GM21528 (cell line): ENCODE measurements around the gene DPYD.

Source experiments
- ATAC-seq: cut with Tn5 transposase; IDR thresholded peaks from one replicate; pipeline ENCODE4 v1.9.1; 2021; ENCODE audit warnings: mild to moderate bottlenecking, moderate library complexity; ENCODE audit not compliant: unreplicated experiment, low FRiP score

Gene DPYD

DNA sequence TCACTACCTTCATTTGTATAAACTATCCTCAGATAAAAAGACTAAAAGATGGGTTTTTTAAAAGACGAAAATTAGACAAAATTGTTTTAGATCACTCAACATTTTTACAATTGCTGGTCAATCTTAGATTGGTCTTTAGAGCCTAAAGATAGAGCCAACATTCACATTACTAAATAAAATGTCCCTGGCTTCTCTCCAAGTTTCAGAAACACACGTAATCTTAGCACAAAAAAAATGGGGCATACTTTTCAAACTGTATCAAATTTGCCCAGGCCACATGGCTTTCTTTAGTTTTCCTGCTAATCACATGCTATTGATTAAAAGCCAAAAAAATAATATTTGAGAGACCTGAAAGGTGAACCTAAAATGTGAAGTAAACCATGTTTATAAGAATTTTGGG, 288.1 kb downstream of the DPYD start:
- no peak for ATAC-seq

DNA sequence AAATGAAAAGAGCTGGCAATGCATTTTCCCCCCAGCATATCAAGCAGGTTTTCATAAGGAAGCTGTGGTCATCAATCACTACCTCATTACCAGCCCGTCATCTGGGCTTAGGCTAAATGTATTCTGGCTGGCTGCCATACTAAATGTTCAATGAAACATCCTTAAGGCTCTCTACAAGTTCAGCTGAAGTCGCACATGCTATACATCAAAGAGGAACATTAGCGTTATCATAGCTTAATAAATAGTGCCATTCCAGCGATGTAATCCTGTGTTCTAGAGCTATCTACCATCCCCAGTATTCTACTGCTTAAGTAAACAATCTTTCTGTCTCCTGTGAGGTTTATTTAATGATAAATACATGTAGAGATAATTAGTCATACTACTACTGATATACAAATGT, 288.8 kb downstream of the DPYD start:
- no peak for ATAC-seq

DNA sequence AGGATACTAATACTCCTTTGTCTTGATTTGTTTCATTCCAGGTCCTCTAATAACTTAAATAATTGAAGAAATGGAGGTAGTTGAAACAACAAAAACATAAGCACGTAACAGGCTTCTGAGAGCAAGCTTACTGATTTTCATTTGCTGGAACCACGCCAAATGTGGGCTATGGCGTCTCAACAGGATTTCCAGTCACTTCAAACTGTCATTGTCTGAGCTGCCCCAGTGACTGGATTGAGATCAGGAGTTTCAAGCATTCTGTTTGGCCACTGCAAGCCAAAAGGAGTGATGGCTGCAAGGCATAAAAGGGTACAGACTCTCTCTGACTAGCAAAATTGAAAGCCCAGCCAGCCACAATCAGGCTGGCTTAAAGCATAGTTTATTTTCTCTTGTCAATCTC, 289.9 kb downstream of the DPYD start:
- no peak for ATAC-seq

DNA sequence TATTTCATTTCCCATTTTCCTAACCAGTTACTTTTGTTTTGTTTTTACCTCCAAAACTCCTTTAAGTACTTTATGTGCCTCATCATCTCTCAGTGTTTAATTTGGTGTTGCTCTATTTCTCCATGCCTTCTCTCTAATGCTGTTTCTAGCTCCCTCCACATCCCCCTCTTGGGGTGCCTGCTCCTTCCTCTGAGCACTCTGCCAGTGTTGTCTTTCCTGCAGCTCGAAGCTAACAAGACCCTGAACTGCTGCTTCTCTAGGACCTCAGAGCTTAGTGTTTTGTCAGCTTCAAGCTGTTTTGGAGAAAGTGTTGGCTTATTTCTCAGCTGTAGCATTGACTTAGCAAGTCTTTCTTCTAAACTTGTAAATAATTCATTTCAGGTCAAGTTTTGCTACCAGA, 290.6 kb downstream of the DPYD start:
- ATAC-seq: no peak

DNA sequence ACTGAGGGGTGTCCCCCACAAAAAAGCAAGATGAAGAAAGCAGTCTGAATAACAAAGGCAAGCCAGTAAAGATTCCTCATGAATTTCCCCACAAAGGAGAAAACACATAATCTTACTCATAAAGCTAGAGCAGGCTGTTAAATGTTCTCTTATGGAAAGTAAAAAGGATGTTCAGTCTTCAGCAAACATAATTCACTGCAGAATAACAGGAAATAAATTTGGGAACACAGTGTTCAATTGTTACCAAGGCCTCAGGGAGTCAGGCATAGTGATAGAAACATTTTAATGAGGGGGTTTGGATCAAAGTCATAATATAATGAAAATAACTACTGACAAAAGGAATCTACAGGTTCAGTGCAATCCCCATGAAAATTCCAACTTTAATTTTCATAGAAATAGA, 297.6 kb downstream of the DPYD start:
- no peak for ATAC-seq

DNA sequence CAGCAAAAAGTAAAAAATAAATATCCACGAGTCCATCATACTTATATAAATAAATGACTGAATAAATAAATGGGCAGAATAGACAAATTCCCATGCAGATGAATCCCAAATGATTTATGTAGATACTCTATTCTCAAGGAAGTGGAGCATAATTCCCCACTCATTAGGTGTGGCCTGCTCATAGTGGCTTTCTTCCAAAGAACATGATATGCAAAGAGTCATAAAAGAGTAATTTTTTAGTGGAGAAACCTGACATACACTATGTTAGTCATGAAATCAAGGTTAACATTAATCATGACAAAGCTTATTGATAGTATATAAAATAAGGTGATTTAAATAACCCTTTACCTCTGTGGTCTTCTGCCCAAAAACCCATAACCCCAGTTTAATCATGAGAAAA, 298.9 kb downstream of the DPYD start:
- ATAC-seq: no peak

DNA sequence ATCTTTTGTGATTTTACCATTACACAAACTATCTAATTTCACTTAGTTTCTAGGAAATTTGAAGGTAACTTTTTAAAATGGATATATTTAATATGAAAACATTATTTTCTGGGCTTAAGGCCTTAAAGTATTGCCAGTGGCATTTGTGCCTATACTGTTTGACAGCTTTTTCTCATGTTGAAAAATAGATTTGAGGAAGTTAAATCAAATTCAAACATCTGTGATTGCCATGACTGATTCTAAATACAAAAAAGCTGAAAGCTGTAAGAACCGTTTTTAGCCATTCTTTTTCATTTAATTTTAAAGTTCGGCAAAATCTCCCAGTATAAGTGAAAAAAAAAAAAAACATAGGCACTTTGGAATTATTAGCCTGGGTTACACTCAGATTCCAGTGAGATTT, 301.1 kb downstream of the DPYD start:
- ATAC-seq: no peak

DNA sequence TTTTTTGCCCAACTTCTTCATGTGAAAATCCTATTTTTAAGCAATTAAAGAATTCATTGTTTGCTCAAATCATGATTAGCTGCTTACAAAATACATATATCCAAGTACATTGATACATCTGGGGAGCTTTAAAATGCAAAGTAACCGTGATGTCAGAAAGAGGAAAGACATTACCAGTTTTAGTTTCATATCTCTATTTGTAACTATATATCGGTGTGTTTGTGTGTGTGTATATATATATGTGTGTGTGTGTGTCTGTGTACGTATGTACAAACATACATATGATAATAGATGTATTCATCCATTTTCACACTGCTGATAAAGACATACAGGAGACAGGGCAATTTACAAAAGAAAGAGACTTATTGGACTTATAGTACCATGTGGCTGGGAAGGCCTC, 310.1 kb downstream of the DPYD start:
- ATAC-seq: no peak

DNA sequence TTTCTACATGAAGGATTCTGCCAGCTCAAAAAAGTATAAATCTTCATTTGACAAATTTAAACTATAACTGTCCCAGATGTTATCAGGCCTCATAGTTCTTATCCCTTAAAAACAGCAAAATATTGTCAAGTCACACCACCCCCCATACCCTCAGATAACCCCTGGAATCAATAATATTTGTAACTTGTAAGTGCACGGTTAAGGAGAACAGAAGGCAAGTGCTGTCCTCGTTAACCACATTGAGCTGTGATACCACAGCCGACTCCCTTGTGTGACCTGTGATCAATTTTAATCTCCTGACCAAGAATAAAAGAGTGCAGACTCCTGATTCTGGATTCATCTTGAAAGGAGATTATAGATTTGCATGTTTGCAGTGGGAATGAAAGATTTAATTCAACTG, 310.7 kb downstream of the DPYD start:
- ATAC-seq: no peak

DNA sequence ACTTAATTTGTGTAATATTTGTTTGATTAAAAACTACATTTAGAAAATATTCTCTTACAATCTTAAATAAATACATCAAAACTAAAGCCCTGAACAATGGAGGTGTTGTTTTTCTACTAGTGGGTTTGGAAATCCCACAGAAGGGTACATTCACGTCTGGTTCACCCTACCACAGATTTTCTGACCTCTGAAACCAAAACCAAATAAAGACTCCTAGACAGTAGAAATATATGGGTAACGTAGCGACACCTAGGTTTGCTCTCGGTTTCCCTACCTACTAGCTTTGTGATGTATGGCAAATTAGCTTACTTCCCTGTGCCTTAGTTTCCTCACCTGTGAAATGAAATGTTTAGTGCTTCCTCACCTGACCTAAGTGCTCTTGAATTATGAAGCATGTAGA, 312.6 kb downstream of the DPYD start:
- no peak for ATAC-seq

DNA sequence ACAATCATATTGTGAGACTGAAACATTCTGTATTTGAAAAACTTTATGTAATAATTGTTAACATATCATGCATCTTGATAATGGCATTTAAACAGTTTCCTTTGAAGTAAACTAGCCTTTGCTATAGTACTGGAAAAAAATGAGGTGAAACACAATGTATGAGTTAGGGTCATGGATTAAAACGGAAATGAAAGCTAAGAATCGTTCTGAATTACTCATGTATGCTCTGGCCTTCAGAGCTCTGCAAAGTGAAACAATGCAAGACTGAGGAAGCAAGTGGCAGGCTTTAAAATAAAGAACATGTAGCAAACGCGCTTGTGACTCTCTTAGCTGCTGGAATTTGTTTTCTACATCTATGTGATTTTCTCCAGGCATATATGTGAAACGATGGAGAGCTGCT, 317.1 kb downstream of the DPYD start:
- ATAC-seq: no peak

DNA sequence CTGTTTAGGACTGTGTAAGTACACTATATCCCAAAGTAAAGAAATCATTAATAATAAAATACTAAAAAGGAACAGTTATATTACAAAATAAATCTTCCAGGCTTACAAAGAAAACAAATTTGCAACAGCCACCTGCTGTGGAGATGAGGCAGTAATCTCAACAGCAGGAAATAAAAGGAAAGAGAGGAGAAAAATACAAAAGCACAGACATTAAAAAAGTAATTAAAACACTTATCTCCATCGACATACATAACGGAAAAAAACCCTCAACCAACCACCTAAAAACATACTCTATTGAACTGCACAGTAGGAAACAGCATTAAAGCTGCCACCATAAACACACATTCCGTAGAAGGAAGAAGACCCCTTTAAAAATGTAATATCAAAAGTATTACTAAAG, 317.6 kb downstream of the DPYD start:
- ATAC-seq: no peak

DNA sequence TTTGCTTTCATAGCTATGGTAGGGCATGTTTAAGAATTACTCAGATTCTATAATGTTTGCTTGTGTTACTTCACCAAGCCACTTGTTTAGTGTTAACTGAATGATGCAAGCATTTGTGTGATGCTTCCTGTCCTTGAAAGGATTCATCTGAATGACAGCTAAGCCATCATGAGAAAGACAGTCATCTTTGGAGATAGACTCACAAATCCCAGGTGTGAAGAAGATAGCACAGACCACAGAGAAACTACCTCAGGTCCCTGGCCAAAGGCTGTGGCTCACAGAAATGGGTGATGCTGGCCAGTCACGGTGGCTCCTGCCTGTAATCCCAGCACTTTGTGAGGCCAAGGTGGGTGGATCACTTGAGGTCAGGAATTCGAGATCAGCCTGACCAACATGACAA, 321.4 kb downstream of the DPYD start:
- ATAC-seq: no peak

DNA sequence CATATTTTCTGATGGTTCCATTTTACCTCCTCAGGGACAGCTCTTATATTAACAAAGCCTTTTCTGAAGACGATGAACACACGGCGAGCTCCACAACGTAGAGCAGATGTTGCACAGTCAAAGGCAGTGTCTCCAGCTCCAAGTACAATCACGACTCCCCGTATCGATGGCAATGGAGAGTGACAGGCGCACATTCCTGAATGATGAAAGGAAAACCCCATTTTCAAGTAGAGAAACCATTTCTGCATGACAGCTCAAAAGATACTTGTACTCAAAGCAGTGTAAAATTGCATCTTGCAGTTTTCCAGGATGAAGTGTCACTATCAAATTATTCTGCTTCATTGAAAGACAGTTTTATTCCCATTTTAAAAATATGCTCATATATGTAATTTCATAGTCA, 327.6 kb downstream of the DPYD start:
- no peak for ATAC-seq

DNA sequence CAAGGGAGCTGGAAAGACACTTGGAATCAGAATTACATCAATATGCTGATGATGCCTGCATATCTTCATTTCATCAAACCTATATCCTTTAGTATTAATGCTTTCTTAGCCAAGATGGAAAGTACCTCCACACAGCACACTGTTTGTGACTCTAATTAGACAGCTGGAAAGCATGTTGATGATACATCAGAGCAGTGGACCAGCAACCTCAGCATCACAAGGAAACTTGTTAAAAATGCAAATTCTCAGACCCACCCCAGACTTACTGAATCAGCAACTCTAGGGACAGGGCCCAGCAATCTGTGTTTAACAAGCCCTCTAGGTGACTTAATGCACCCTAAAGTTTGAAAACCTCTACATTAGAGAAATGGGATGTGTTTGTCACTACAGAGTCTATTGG, 332.1 kb downstream of the DPYD start:
- ATAC-seq: no peak

DNA sequence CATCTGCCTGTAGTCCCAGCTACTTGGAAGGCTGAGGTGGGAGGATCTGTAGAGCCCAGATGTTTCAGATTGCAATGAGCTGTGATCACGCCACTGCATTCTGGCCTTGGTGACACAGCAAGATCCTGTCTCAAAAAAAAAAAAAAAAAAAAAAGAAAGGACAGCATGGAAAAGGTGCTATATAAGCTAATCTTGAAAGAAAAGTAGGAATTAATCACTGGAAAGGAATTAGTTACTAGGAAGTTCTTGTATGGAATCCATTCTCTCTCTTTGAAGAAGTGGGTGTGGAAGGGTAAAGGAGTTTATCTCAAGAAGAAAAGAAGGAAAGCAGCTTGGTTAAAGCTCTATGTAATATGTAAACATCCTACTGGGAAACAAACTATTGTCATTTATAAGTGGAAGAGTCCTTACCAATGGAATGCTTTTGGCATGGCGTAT, 339.2 kb downstream of the DPYD start:
- no peak for ATAC-seq

DNA sequence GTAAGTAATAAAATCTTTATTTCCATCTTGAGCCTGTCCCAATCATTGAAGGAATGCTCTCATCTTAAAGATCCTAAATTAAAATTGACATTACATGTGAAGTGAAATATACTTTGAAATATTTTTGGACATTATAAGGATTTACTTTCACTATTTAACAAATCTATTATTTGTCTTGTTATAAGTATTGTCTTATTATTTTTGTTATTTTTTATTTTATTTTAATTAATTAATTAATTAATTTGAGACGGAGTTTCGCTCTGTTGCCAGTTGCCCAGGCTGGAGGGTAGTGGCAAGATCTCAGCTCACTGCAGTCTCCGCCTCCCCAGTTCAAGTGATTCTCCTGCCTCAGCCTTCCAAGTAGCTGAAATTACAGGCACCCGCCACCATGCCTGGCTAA, 343.2 kb downstream of the DPYD start:
- ATAC-seq: no peak

DNA sequence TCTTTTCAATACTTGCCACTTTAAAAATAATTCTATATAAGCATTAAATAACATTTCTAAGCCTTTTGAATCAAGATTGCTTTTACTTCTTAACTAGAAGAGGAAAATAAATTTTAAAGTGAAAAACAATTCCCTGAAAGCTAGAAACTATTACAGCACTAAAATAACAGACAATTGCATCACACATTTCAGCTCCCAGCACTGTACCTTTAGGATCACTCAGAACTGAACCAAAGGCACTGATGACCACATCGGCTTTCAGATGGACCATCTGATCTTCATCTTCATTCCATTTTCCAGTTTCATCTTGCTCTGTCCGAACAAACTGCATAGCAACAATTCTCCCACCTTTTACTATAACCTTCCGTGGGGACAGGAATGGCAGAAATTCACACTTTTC, 347.3 kb downstream of the DPYD start:
- ATAC-seq: no peak

DNA sequence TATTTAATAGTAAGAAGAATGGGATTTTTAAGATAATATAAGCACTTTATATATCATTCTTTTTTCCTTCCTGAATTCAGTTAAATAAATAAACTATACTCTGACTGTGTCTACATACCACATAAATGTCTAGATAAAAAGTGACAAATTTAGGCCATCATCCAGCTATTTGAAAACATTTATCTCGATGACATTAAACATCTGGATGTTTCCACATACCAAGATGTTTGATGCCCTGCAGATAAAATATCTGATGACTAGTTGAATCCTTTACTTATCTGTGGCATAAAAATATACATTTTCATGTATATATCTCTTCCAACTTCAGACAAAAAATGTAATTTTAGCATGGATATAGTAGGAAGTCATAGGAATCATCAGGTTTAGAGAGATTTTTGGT, 348.3 kb downstream of the DPYD start:
- no peak for ATAC-seq

DNA sequence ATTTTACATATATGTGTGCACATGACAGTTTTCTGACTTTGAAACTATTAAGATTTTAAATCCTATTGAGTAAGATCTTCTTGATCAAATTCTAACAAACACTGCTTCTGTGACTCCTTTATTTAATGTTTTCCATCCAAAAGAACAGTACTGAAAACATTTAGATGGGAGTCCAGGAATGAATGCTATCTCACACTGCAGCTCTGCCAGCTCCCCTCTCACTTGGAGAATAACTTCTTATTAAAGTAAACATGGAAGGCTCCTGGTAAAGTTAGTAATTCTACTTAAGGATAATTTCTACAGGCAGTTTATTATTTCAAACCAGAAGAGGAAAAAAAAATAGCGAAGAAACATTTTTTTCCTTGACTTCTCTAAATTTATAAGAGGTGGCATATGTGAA, 349.1 kb downstream of the DPYD start:
- no peak for ATAC-seq

DNA sequence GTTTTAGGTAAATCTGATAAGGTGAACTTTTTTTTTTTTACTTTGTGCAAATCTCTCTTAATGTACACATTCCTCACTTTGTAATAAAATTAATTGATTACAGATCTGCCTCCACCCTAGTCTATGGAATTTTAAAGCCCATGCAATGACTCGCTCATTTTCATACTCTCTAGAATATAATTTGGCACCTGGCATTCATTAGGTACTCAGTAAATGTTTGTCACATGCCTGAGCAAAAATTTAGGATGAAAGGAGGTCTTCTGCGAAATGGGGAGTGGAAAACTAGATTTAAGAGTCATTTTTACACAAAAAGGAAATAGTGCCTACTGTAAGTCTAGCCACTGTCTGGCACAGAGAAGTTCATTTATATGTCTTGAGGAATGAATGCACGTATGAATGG, 350.1 kb downstream of the DPYD start:
- ATAC-seq: no peak

DNA sequence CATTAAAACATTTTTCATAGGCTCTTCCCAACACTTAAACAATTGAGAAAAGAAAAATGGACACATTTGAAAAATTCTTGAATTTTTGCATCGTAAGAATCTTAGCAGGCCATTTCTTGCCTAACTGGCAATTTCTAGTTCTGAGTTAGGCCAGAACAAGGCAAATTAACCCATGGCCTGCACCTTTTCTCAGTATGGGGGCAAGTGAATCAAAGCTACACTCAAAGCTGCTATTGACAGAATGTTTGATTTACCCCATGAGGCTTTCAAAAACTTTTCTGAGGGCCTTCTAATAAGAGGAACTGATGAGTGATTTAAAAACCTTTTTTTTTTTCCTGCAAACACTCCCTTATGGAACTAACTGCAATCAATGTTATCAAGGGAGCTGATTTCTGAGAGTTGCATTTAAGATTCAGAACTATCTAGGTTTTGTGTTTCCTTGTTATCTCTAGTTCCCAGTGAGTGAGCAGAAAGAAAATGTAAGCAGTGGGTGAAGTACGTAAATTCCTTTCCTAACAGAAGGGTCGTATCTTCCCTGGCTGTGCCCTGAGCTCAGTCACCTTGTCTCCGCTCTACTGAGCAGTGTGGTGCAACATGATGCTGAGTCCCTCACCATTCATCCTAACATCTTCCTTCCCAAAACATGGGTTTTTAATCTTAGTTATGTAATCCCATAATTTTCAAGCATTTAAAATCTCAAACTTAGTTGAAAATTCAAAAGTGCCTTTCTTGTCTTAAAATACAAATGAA, 353.7 kb downstream of the DPYD start:
- ATAC-seq: no peak

DNA sequence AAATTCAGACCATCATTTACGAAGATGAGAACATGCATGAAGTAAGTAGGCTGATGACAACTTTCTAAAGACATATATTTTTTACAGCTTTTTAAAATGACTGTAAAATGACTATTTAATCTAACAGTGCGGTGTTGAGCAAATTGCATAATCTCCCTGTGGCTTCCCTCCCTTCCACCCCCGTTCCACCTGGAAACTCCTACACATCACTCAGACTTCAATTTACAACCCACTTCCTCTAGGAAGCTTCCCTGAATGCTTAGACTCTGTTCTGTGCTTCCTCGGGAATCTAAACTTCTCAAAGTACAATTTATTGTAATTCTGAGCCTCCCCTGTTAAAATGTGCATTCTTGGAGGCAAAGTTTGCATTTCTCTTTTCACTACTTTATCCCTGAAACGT, 354.9 kb downstream of the DPYD start:
- ATAC-seq: no peak
